GM19043 (cell line): ENCODE data around the gene GNA12.

Experiments
- ATAC-seq: cut with Tn5 transposase; IDR thresholded peaks from one replicate; pipeline ENCODE4 v1.9.1; 2021; ENCODE audit warnings: low read depth; ENCODE audit not compliant: unreplicated experiment

Gene GNA12

GRCh38 chr7:2805213-2805944, 38.7 kb downstream of the GNA12 start:
- no peak for ATAC-seq

GRCh38 chr7:2804227-2804763, 39.8 kb downstream of the GNA12 start:
- no peak for ATAC-seq

DNA sequence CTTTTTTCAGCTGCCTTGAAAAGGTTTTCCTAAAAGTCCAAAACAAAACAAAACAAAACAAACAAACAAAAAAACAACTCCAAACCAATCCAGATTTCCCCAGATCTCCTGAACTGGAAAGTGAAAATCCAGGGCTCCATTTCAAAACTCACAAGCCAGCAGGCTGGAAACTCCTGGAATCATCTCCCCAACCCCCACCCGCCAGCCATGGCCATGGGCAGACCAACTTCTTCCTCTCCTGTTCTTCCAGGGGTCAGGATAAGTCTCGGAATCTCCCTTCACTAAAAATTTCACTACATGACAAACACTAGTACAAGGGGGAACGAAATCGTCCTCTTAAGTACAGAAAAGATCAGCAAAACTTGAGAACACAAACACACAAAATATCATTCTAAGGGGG, 40.4 kb downstream of the GNA12 start:
- ATAC-seq = no peak

GRCh38 chr7:2803342-2803692, 40.8 kb downstream of the GNA12 start:
- no peak for ATAC-seq

DNA sequence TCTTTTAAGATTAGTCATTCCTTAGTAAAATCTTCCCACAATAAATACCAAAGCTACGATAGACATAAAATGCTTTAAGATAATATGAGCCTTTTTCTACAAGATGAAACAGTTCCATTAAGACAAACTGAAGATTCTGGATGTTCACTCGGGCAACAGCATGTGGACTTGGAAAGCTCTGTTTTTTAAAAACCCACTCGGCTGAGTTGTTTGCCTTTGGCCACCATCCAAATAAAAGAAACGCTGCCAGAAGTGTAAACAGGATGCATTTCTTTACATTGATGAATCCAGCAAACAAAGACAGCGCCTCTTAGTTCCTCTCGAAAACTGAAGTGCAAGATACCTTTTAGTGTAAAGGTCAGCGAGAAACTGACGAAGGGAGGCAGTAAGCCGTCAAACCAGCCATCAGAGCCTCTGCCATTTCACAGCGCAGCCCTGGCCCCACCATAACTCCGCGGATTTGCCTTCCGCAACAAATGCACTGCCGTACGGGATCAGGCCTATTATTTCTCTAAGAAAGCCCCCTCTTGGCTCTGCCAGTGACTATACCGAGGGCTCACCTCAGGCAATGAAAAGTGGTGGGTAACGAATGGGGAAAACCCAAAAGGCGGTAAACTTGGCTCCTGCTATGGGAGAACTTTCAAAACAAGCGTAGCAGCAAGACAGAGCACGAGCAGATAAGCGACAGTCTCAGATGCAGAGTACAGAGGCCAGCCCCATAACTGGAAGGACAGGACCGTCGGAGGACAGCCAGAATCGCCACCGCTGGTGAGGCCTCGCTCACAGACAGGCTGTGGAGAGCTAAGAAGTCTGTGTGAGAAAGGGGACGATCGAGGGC, 41.4 kb downstream of the GNA12 start:
- ATAC-seq = no peak

GRCh38 chr7:2802101-2802500, 42.0 kb downstream of the GNA12 start:
- ATAC-seq = no peak

DNA sequence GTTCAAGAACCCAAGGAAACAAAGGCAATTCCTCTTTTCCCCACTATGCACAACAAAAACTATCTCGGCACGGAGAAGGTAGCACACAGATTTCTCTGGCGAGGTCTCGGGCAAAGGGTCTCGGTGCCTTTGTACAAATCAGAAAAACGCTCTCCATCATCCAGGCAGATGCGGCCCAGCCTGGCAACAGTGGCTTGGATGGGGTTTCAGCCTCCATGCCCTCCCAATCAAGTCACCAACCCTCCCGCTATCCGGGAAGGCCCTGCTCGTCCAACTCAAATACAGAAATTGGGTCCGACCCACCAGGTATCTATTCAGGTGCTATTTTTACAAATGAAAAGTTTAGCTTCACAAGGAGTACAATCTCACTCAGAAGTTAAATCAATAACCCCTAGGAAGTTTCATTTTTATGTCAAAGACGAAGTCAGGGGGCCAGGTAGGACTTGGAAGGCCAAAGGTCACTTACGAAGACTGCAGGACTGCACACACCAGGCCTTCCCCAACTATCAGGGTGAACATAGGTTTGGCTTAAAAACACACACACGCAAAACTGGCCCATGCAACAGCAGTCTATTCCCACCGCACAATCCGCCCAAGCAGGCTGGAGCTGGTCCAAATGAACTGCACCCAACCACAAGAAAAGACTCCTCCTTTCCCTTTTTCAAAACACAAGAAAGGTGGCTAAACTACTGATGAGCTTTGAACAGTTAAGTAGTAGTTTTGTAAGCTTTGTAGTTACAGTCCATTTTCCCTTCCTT, 43.0 kb downstream of the GNA12 start:
- ATAC-seq = no peak

GRCh38 chr7:2800220-2800930, 43.7 kb downstream of the GNA12 start:
- ATAC-seq = no peak

DNA sequence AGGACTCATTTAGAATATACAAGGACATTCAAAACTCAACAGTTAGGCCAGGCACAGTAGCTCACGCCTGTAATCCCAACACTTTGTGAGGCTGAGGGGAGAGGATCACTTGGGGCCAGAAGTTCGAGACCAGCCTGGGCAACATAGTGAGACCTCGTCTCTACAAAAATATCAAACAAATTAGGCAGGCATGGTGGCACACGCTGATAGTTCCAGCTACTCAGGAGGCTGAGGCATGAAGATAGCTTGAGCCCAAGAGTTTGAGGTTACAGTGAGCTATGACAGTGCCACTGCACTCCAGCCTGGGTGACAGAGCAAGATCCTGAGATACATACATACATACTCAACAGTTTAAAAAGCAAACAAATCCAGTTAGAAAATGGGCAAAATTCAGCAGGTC, 44.9 kb downstream of the GNA12 start:
- no peak for ATAC-seq

- ATAC-seq = no peak
Measured at GRCh38 chr7:2798669-2799068, 45.4 kb downstream of the GNA12 start.

- ATAC-seq = no peak
Measured at GRCh38 chr7:2796358-2797352, 47.5 kb downstream of the GNA12 start.

- ATAC-seq = no peak
Measured at GRCh38 chr7:2795906-2796305, 48.2 kb downstream of the GNA12 start.

GRCh38 chr7:2794836-2795636, 49.1 kb downstream of the GNA12 start:
- ATAC-seq = no peak

- ATAC-seq = no peak
Measured at GRCh38 chr7:2792856-2793487, 51.1 kb downstream of the GNA12 start.

DNA sequence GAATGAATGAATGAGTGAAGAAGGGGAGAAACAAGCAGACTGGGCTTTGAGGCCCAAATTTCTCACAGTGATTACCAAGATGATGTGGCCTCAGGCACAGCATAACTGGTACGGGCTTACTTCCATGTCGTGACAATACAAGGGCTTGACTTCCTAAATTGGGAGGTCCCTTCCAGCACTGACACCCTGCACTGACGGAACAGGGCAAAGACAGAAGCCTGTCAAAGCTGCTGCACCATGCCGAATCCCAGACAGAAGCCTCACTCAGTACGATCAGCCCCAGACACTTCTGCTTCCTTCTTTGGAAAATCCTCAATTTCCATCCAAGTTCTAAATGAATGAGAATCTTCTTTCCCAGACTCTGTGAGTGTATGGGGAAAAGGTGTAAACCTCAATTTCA, 51.9 kb downstream of the GNA12 start:
- ATAC-seq = no peak

DNA sequence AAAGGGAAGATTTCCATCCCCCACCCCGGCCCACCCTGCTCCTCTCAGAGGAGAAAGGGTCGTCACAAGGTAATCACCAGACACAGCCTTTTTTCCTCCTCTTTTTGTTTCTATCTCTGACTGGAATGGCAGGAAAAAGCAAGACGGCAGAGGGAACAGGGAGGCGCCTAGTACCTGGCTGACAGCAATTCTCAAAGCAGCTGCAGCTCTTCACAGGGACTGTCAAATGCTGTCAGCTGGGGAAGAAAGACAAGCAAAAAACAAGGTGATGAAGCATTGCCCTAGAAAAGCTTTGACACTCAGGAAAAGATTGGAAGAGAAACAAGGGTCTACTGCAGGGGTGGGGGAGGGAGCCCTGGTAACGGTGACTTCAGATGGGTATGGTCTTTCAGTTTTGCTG, 52.7 kb downstream of the GNA12 start:
- no peak for ATAC-seq

- no peak for ATAC-seq
Measured at GRCh38 chr7:2787251-2787951, 56.7 kb downstream of the GNA12 start.
